ENCODE results near the gene SAFB2.

SAFB2 gene

GRCh38 chr19:5635427-5635826 is 12.9 kb upstream of the SAFB2 start:
- Histone ChIP-seq H3K9me3 (ENCODE audit: control insufficient read depth in 2 of 2, low read length in 2 of 2) (no peaks in the 10 kb centered on the region), H3K27ac (ENCODE audit: low read length) (no peak overlapping the region), H3K36me3 (ENCODE audit: control insufficient read depth in 2 of 2, insufficient read depth in 2 of 2, low read length in 2 of 2) (peaks cover 0 to 4% of the 10 kb centered on the region in 2 donors), H3K4me1 (ENCODE audit: control insufficient read depth, insufficient read depth, low read length) (peaks cover 14% of the 10 kb centered on the region), H3K4me3 (ENCODE audit: low read length in 2 of 2) (no peak overlapping the region), H3K27me3 (ENCODE audit: control insufficient read depth in 1 of 2, insufficient read depth in 2 of 2, low read length in 2 of 2) (no peaks in the 10 kb centered on the region), H3K9ac (ENCODE audit: low read length in 2 of 2) (no peak overlapping the region)

- Histone ChIP-seq H3K4me1 (ENCODE audit: control insufficient read depth, insufficient read depth, low read length) (peaks cover 20% of the 10 kb centered on the region), H3K36me3 (ENCODE audit: control insufficient read depth in 2 of 2, insufficient read depth in 2 of 2, low read length in 2 of 2) (peaks cover 10 to 13% of the 10 kb centered on the region in 2 donors), H3K9me3 (ENCODE audit: control insufficient read depth in 2 of 2, low read length in 2 of 2) (no peaks in the 10 kb centered on the region), H3K27ac (ENCODE audit: low read length) (no peak overlapping the region), H3K27me3 (ENCODE audit: control insufficient read depth in 1 of 2, insufficient read depth in 2 of 2, low read length in 2 of 2) (no peaks in the 10 kb centered on the region), H3K4me3 (ENCODE audit: low read length in 2 of 2) (no peak overlapping the region), H3K9ac (ENCODE audit: low read length in 2 of 2) (no peak overlapping the region)
Observed at GRCh38 chr19:5632657-5633056, 10.1 kb upstream of the SAFB2 start.

- no peaks in the 10 kb centered on the region for H3K27me3 ChIP-seq (ENCODE audit: control insufficient read depth in 1 of 2, insufficient read depth in 2 of 2, low read length in 2 of 2)
- H3K9me3 ChIP-seq (ENCODE audit: control insufficient read depth in 2 of 2, low read length in 2 of 2), result no peaks in the 10 kb centered on the region
- H3K4me1 ChIP-seq (ENCODE audit: control insufficient read depth, insufficient read depth, low read length), result peaks cover 22% of the 10 kb centered on the region
- H3K36me3 ChIP-seq (ENCODE audit: control insufficient read depth in 2 of 2, insufficient read depth in 2 of 2, low read length in 2 of 2), result peaks cover 14 to 16% of the 10 kb centered on the region in 2 donors
- no peak overlapping the region for H3K27ac ChIP-seq (ENCODE audit: low read length)
- H3K4me3 ChIP-seq (ENCODE audit: low read length in 2 of 2), result no peak overlapping the region
- H3K9ac ChIP-seq (ENCODE audit: low read length in 2 of 2), result no peak overlapping the region
Observed at GRCh38 chr19:5632241-5632612, 9.7 kb upstream of the SAFB2 start.

- Histone ChIP-seq H3K9me3 (ENCODE audit: control insufficient read depth in 2 of 2, low read length in 2 of 2) (no peaks in the 10 kb centered on the region), H3K9ac (ENCODE audit: low read length in 2 of 2) (no peak overlapping the region), H3K36me3 (ENCODE audit: control insufficient read depth in 2 of 2, insufficient read depth in 2 of 2, low read length in 2 of 2) (peaks cover 18 to 20% of the 10 kb centered on the region in 2 donors), H3K27ac (ENCODE audit: low read length) (no peak overlapping the region), H3K4me3 (ENCODE audit: low read length in 2 of 2) (no peak overlapping the region), H3K4me1 (ENCODE audit: control insufficient read depth, insufficient read depth, low read length) (peaks cover 27% of the 10 kb centered on the region), H3K27me3 (ENCODE audit: control insufficient read depth in 1 of 2, insufficient read depth in 2 of 2, low read length in 2 of 2) (no peaks in the 10 kb centered on the region)
Observed at GRCh38 chr19:5631567-5632240, 9.1 kb upstream of the SAFB2 start.

GRCh38 chr19:5628919-5629481 is 6.4 kb upstream of the SAFB2 start:
- Histone ChIP-seq H3K27ac (ENCODE audit: low read length) (no peak overlapping the region), H3K4me3 (ENCODE audit: low read length in 2 of 2) (no peak overlapping the region), H3K9me3 (ENCODE audit: control insufficient read depth in 2 of 2, low read length in 2 of 2) (no peaks in the 10 kb centered on the region), H3K36me3 (ENCODE audit: control insufficient read depth in 2 of 2, insufficient read depth in 2 of 2, low read length in 2 of 2) (peaks cover 24 to 28% of the 10 kb centered on the region in 2 donors), H3K9ac (ENCODE audit: low read length in 2 of 2) (no peak overlapping the region), H3K4me1 (ENCODE audit: control insufficient read depth, insufficient read depth, low read length) (peaks cover 48% of the 10 kb centered on the region), H3K27me3 (ENCODE audit: control insufficient read depth in 1 of 2, insufficient read depth in 2 of 2, low read length in 2 of 2) (no peaks in the 10 kb centered on the region)

GRCh38 chr19:5628461-5628860 is 5.9 kb upstream of the SAFB2 start:
- H3K4me3 ChIP-seq (ENCODE audit: low read length in 2 of 2), result no peak overlapping the region
- H3K9ac ChIP-seq (ENCODE audit: low read length in 2 of 2), result no peak overlapping the region
- no peak overlapping the region for H3K27ac ChIP-seq (ENCODE audit: low read length)
- H3K27me3 ChIP-seq (ENCODE audit: control insufficient read depth in 1 of 2, insufficient read depth in 2 of 2, low read length in 2 of 2), result no peaks in the 10 kb centered on the region
- H3K4me1 ChIP-seq (ENCODE audit: control insufficient read depth, insufficient read depth, low read length), result peaks cover 52% of the 10 kb centered on the region
- peaks cover 24 to 28% of the 10 kb centered on the region in 2 donors for H3K36me3 ChIP-seq (ENCODE audit: control insufficient read depth in 2 of 2, insufficient read depth in 2 of 2, low read length in 2 of 2)
- no peaks in the 10 kb centered on the region for H3K9me3 ChIP-seq (ENCODE audit: control insufficient read depth in 2 of 2, low read length in 2 of 2)

- H3K27ac ChIP-seq (ENCODE audit: low read length), result no peak overlapping the region
- no peaks in the 10 kb centered on the region for H3K27me3 ChIP-seq (ENCODE audit: control insufficient read depth in 1 of 2, insufficient read depth in 2 of 2, low read length in 2 of 2)
- no peak overlapping the region for H3K4me3 ChIP-seq (ENCODE audit: low read length in 2 of 2)
- peaks cover 24 to 26% of the 10 kb centered on the region in 2 donors for H3K36me3 ChIP-seq (ENCODE audit: control insufficient read depth in 2 of 2, insufficient read depth in 2 of 2, low read length in 2 of 2)
- H3K4me1 ChIP-seq (ENCODE audit: control insufficient read depth, insufficient read depth, low read length), result peaks cover 45% of the 10 kb centered on the region
- no peaks in the 10 kb centered on the region for H3K9me3 ChIP-seq (ENCODE audit: control insufficient read depth in 2 of 2, low read length in 2 of 2)
- H3K9ac ChIP-seq (ENCODE audit: low read length in 2 of 2), result peak overlapping the region in 1 of 2 donors; percentile 13
Observed at GRCh38 chr19:5627395-5627904, 4.9 kb upstream of the SAFB2 start.

GRCh38 chr19:5625641-5626040 is 3.1 kb upstream of the SAFB2 start:
- peak overlapping the region; percentile 9 to 58 for H3K4me3 ChIP-seq (ENCODE audit: low read length in 2 of 2)
- no peak overlapping the region for H3K27ac ChIP-seq (ENCODE audit: low read length)
- peaks cover 24 to 28% of the 10 kb centered on the region in 2 donors for H3K36me3 ChIP-seq (ENCODE audit: control insufficient read depth in 2 of 2, insufficient read depth in 2 of 2, low read length in 2 of 2)
- H3K4me1 ChIP-seq (ENCODE audit: control insufficient read depth, insufficient read depth, low read length), result peaks cover 55% of the 10 kb centered on the region
- H3K9ac ChIP-seq (ENCODE audit: low read length in 2 of 2), result peak overlapping the region in 1 of 2 donors; percentile 21
- H3K27me3 ChIP-seq (ENCODE audit: control insufficient read depth in 1 of 2, insufficient read depth in 2 of 2, low read length in 2 of 2), result no peaks in the 10 kb centered on the region
- H3K9me3 ChIP-seq (ENCODE audit: control insufficient read depth in 2 of 2, low read length in 2 of 2), result no peaks in the 10 kb centered on the region

- no peaks in the 10 kb centered on the region for H3K27me3 ChIP-seq (ENCODE audit: control insufficient read depth in 1 of 2, insufficient read depth in 2 of 2, low read length in 2 of 2)
- peak overlapping the region; percentile 96 for H3K27ac ChIP-seq (ENCODE audit: low read length)
- H3K36me3 ChIP-seq (ENCODE audit: control insufficient read depth in 2 of 2, insufficient read depth in 2 of 2, low read length in 2 of 2), result peaks cover 25 to 30% of the 10 kb centered on the region in 2 donors
- peaks cover 55% of the 10 kb centered on the region for H3K4me1 ChIP-seq (ENCODE audit: control insufficient read depth, insufficient read depth, low read length)
- H3K9ac ChIP-seq (ENCODE audit: low read length in 2 of 2), result peak overlapping the region; percentile 60 to 94
- H3K4me3 ChIP-seq (ENCODE audit: low read length in 2 of 2), result peak overlapping the region; percentile 91 to 97
- H3K9me3 ChIP-seq (ENCODE audit: control insufficient read depth in 2 of 2, low read length in 2 of 2), result no peaks in the 10 kb centered on the region
Observed at GRCh38 chr19:5624741-5625278, 2.2 kb upstream of the SAFB2 start.

- Histone ChIP-seq H3K36me3 (ENCODE audit: control insufficient read depth in 2 of 2, insufficient read depth in 2 of 2, low read length in 2 of 2) (peaks cover 24 to 28% of the 10 kb centered on the region in 2 donors), H3K27me3 (ENCODE audit: control insufficient read depth in 1 of 2, insufficient read depth in 2 of 2, low read length in 2 of 2) (no peaks in the 10 kb centered on the region), H3K27ac (ENCODE audit: low read length) (peak overlapping the region; percentile 96), H3K9ac (ENCODE audit: low read length in 2 of 2) (peak overlapping the region; percentile 94 to 97), H3K9me3 (ENCODE audit: control insufficient read depth in 2 of 2, low read length in 2 of 2) (no peaks in the 10 kb centered on the region), H3K4me1 (ENCODE audit: control insufficient read depth, insufficient read depth, low read length) (peaks cover 52% of the 10 kb centered on the region), H3K4me3 (ENCODE audit: low read length in 2 of 2) (peak overlapping the region; percentile 91 to 97)
Observed at GRCh38 chr19:5624018-5624663, 1.6 kb upstream of the SAFB2 start.

Data from stomach smooth muscle (tissue), 2 donors.